Loucy (cell line): ENCODE results near the gene CDHR4.

ENCODE experiments used
- H2AFZ ChIP-seq: fragments of 200-600 bp; sonication (generic); 2 replicates; pipeline ENCODE4 v1.6.0; 2016; ENCODE audit warnings: antibody characterized with exemption, mild to moderate bottlenecking, low read length, moderate library complexity
- H3F3A ChIP-seq: fragments of 200-600 bp; 2 replicates; pipeline ENCODE4 v1.6.0; 2016; ENCODE audit warnings: antibody characterized with exemption, low read depth, mild to moderate bottlenecking
- H3K27me3 ChIP-seq: fragments of 200-600 bp; sonication (generic); 2 replicates; pipeline ENCODE4 v1.6.1; 2014; ENCODE audit warnings: low read length, mild to moderate bottlenecking; ENCODE audit not compliant: insufficient read depth, poor library complexity, severe bottlenecking
- H3K36me3 ChIP-seq: fragments of 200-600 bp; sonication (generic); 2 replicates; pipeline ENCODE4 v1.6.1; 2016; ENCODE audit warnings: low read length; ENCODE audit not compliant: insufficient read depth
- H3K4me1 ChIP-seq: fragments of 200-600 bp; sonication (generic); 2 replicates; pipeline ENCODE4 v1.5.1; 2014; ENCODE audit warnings: low read length, mild to moderate bottlenecking; ENCODE audit not compliant: insufficient read depth, poor library complexity, severe bottlenecking
- H3K4me2 ChIP-seq: fragments of 200-600 bp; sonication (generic); 2 replicates; pipeline ENCODE4 v1.6.0; 2014; ENCODE audit warnings: antibody characterized with exemption, low read length, low read depth, mild to moderate bottlenecking; ENCODE audit not compliant: poor library complexity, severe bottlenecking
- H3K4me3 ChIP-seq: fragments of 200-600 bp; sonication (generic); 2 replicates; pipeline ENCODE4 v1.5.1; 2014; ENCODE audit warnings: low read length, mild to moderate bottlenecking, mixed read lengths; ENCODE audit not compliant: poor library complexity, severe bottlenecking
- H3K79me2 ChIP-seq: fragments of 200-600 bp; sonication (generic); 2 replicates; pipeline ENCODE4 v1.6.1; 2014; ENCODE audit warnings: low read length; ENCODE audit not compliant: insufficient read depth
- H3K9ac ChIP-seq: fragments of 200-600 bp; sonication (generic); 2 replicates; pipeline ENCODE4 v1.6.0; 2014; ENCODE audit warnings: mild to moderate bottlenecking, low read depth, low read length, moderate library complexity; ENCODE audit not compliant: poor library complexity, severe bottlenecking
- H3K9me2 ChIP-seq: fragments of 200-600 bp; sonication (generic); replicated peaks from 2 replicates; pipeline ENCODE4 v1.6.1; 2016; ENCODE audit warnings: low read depth, low read length, mixed read lengths
- H3K9me3 ChIP-seq: fragments of 200-600 bp; sonication (generic); 2 replicates; pipeline ENCODE4 v1.6.1; 2014; ENCODE audit warnings: mild to moderate bottlenecking, antibody characterized with exemption, low read length, low read depth; ENCODE audit not compliant: insufficient read depth
- H4K20me1 ChIP-seq: fragments of 200-600 bp; sonication (generic); 2 replicates; pipeline ENCODE4 v1.6.0; 2014; ENCODE audit warnings: antibody characterized with exemption, low read length, mild to moderate bottlenecking; ENCODE audit not compliant: insufficient read depth, poor library complexity, severe bottlenecking
- CTCF ChIP-seq: fragments of 200-600 bp; sonication (generic); conservative IDR thresholded peaks from 2 replicates; pipeline ENCODE4 v1.5.1; 2014; ENCODE audit warnings: mild to moderate bottlenecking, antibody characterized with exemption, low read length
- EZH2phosphoT487 ChIP-seq: fragments of 200-600 bp; IDR thresholded peaks from 2 replicates; pipeline ENCODE4 v1.6.1; 2018; ENCODE audit warnings: antibody characterized with exemption, mild to moderate bottlenecking, moderate library complexity, borderline replicate concordance

The CDHR4 gene

DNA sequence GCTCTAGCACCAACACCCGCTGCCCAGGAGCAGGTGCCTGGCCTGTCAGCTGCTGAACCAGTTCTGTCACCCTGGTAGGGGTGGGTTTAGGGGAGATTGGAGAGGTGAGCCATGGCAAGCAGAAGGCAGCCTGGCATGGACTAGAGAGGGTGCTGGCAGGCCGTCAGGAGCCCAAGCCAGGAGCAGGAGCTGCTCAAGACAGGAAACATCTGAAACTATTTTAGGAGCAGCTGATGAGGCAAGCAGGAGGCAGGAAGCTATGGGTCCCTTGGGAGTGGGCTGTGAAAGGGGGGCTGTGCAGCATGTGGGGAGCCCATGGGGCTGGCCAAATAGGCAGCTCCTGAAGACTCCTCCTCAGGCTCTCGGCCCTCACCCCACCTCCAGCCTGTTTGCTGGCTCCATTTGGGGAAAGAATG, 5.7 kb upstream of the CDHR4 start:
- H3K4me3 ChIP-seq, result peak overlapping the region; percentile 88

GRCh38 chr3:49804141-49805041, 4.7 kb upstream of the CDHR4 start:
- Histone ChIP-seq H3K36me3 (no peaks in the 10 kb centered on the region), H3K9me2 (no peaks in the 10 kb centered on the region), H3K4me2 (peak overlapping the region; percentile 94), H2AFZ (no peak overlapping the region), H3K4me3 (peak overlapping the region; percentile 88), H3K79me2 (peaks cover 35% of the 10 kb centered on the region), H3K9me3 (no peaks in the 10 kb centered on the region), H3K9ac (peak overlapping the region; percentile 99), H3F3A (peaks cover 9% of the 10 kb centered on the region), H3K27me3 (no peaks in the 10 kb centered on the region), H4K20me1 (peaks cover 4% of the 10 kb centered on the region), H3K4me1 (peaks cover 49% of the 10 kb centered on the region)
- TF ChIP-seq EZH2phosphoT487 (no peak), CTCF (no peak)

More for the DNA sequence above, 5.7 kb upstream of the CDHR4 start:
- Histone ChIP-seq H3K36me3 (no peaks in the 10 kb centered on the region), H3K4me2 (peak overlapping the region; percentile 94), H3K9me3 (no peaks in the 10 kb centered on the region), H3K9ac (peak overlapping the region; percentile 99), H4K20me1 (peaks cover 4% of the 10 kb centered on the region), H3K4me1 (peaks cover 59% of the 10 kb centered on the region), H3K27me3 (no peaks in the 10 kb centered on the region), H3K9me2 (no peaks in the 10 kb centered on the region), H3K79me2 (peaks cover 35% of the 10 kb centered on the region), H3F3A (peaks cover 9% of the 10 kb centered on the region), H2AFZ (no peak overlapping the region)
- TF ChIP-seq CTCF, result no peak
- TF ChIP-seq EZH2phosphoT487, result no peak

DNA sequence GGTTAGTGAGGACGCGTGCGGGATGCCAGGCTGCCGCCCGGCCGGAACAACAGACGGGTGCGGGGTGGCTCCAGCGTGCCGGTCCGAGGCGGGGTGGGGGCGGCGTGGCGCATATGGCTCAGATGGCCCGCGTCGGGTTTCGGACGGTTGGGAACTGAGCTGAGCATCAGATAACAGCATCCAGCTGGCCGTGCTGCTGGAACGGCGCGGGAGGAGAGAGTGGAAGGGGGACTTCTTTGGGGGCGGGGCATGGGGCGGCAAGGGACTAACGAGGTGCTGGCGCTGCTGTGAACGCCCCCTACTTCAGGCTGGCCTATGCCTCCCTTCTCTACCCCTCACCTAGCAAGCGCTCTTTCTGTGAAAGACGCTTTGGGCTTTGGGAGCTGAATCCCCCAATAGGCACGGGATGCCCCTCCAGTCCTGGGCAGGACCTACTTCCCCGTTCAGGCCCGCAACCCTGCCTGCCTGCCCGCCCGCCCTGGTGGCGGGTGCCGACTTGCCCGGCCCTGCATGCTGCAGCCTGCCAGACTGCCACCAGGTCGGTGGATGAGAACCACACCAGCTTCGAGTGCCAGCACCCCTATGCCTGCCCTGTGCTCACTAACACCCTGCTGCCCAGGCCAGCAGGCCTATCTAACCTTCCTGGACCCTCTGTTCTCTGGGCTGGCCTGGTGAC, 3.9 kb upstream of the CDHR4 start:
- no peak for TF ChIP-seq CTCF
- TF ChIP-seq EZH2phosphoT487, result no peak
- Histone ChIP-seq H3K9me2 (no peaks in the 10 kb centered on the region), H3K79me2 (peaks cover 34% of the 10 kb centered on the region), H3K4me1 (peaks cover 41% of the 10 kb centered on the region), H4K20me1 (peaks cover 4% of the 10 kb centered on the region), H3K9me3 (no peaks in the 10 kb centered on the region), H3K4me2 (peak overlapping the region; percentile 94), H3F3A (peaks cover 9% of the 10 kb centered on the region), H3K36me3 (no peaks in the 10 kb centered on the region), H3K27me3 (no peaks in the 10 kb centered on the region), H3K4me3 (peak overlapping the region; percentile 88), H3K9ac (peak overlapping the region; percentile 99), H2AFZ (peak overlapping the region; percentile 47; the same call in 1 of the 2 replicates)
